ENCODE results near the gene AGXT. TPM values are rescaled to one million over a fixed set of nuclear protein-coding genes. Genes with fewer than 3 reads are reported as not detected.

The AGXT gene
- total RNA-seq, 3 donors from 2014 or later = under 0.01 TPM; not detected in 2

DNA sequence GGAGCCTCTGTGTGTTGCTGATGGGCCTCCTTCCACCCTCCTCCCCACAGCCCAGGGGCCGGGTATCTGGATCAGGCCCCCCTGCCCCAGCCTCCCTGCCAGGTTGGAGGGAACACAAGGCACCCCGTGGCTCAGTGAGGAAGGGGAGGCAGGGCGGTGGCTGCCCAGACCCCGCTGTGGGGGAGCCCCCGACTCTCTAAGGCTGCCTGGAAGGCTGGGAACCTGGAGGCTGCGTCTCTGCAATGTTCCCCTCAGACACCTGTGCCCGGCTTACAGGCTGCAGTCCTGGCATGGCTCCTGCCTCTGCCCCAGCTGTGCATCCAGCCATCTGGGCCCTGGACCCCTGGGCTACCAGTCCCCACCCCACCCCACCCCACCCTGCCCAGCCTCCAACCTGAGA is 27.8 kb downstream of the AGXT start:
- no peak for DNase-seq (ENCODE audit: low spot score in 2 of 2)
- Histone ChIP-seq H3K27me3 (no peaks in the 10 kb centered on the region), H3K9me3 (no peaks in the 10 kb centered on the region), H3K36me3 (no peaks in the 10 kb centered on the region), H3K4me1 (no peaks in the 10 kb centered on the region), H3K4me3 (no peak overlapping the region), H3K27ac (peak overlapping the region in 1 of 2 donors; percentile 32)
- no peak for TF ChIP-seq POLR2A (IDR thresholded peaks at IDR 0.05)
- TF ChIP-seq, protein P1, sequence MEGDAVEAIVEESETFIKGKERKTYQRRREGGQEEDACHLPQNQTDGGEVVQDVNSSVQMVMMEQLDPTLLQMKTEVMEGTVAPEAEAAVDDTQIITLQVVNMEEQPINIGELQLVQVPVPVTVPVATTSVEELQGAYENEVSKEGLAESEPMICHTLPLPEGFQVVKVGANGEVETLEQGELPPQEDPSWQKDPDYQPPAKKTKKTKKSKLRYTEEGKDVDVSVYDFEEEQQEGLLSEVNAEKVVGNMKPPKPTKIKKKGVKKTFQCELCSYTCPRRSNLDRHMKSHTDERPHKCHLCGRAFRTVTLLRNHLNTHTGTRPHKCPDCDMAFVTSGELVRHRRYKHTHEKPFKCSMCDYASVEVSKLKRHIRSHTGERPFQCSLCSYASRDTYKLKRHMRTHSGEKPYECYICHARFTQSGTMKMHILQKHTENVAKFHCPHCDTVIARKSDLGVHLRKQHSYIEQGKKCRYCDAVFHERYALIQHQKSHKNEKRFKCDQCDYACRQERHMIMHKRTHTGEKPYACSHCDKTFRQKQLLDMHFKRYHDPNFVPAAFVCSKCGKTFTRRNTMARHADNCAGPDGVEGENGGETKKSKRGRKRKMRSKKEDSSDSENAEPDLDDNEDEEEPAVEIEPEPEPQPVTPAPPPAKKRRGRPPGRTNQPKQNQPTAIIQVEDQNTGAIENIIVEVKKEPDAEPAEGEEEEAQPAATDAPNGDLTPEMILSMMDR (IDR thresholded peaks at IDR 0.05) = no peak
- TF ChIP-seq POLR2AphosphoS5 (IDR thresholded peaks at IDR 0.05) = no peak
- intact Hi-C loops (cut with DNase I; ENCODE audit: low total_unique reads) = no loop called here

- Histone ChIP-seq H3K9me3 (no peaks in the 10 kb centered on the region), H3K36me3 (no peaks in the 10 kb centered on the region), H3K27me3 (no peaks in the 10 kb centered on the region), H3K4me3 (no peak overlapping the region), H3K4me1 (no peaks in the 10 kb centered on the region), H3K27ac (peak overlapping the region; percentile 82 to 90)
- peak in 1 of 2 donors; percentile 43 for DNase-seq (ENCODE audit: low spot score in 2 of 2)
- intact Hi-C loops (cut with DNase I; ENCODE audit: low total_unique reads) = no loop called here
- TF ChIP-seq POLR2AphosphoS5 (IDR thresholded peaks at IDR 0.05) = no peak
- no peak for TF ChIP-seq POLR2A (IDR thresholded peaks at IDR 0.05)
- TF ChIP-seq, protein P1 (IDR thresholded peaks at IDR 0.05) = no peak
Measured at GRCh38 chr2:240896871-240897692, 28.5 kb downstream of the AGXT start.

DNA sequence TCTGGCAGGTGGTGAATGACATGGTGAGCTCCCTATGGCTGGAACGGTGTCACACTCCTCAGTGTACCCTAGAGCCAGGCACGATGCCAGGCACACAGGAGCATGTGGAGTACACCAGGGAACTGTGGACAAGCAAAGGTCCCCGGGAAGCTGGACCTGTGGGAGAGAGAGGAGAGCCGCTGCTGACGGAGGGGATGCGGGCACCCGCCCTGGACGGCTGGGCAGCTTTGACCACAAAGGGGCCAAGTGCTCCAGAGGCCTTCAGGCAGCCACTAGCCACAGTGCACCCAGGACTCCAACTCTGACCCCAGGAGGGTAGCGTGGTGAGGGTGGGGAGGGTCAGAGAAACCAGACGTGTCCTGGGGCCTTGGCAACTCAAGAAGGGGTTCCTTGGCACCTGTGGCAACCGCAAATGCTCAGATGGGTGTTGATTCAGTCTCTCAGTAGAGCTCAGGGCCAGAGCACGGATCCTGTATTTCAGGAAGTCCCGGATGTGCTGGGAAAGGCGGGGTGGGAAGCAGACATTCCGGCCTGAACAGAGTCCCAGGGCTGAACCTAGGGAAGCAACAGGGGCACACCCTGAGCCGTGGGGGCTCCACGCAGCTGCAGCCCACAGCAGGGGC is 29.6 kb downstream of the AGXT start:
- peak; percentile 66 to 71 for DNase-seq (ENCODE audit: low spot score in 2 of 2)
- H3K4me1 ChIP-seq = no peaks in the 10 kb centered on the region

DNA sequence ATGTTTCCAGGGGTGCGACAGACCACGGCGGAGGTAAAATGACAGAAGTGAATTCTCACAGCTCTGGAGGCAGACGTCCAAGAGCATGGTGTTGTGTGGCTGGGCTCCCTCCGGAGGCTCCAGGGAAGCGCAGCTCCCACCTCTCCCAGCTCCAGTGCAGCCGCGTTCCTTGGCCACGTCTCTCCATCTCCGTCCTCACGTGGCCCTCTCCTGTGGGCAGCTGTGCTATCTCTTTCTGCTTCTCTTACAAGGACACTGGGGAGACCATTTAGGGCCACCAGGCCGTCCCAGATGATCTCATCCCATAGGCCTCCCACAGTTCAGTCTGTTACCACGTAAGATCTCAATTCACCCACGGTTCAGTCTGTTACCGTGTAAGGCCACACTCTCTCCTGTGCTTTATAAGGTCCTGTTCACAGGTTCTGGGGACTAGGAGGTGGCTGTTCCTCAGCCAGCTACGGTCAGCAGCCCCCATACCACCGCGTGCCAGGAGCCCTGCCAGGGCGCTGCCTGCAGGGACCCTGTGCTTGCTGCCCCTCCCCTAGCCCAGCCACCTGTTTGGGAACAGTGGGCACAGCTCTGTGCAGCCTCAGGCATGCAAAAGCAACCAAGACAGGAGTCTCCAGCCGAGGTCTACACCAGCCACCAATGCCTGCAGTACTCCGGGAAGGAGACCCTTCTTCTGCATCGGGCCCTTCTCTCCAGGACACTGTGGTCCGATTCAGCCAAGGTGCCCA is 30.3 kb downstream of the AGXT start:
- H3K4me1 ChIP-seq = no peaks in the 10 kb centered on the region
- intact Hi-C loops (cut with DNase I; ENCODE audit: low total_unique reads) = no loop called here
- H3K9me3 ChIP-seq = no peaks in the 10 kb centered on the region
- peak overlapping the region in 1 of 3 donors; percentile 37 for H3K4me3 ChIP-seq
- no peaks in the 10 kb centered on the region for H3K36me3 ChIP-seq
- TF ChIP-seq, protein P1 (IDR thresholded peaks at IDR 0.05) = no peak
- TF ChIP-seq POLR2A (IDR thresholded peaks at IDR 0.05) = no peak
- TF ChIP-seq POLR2AphosphoS5 (IDR thresholded peaks at IDR 0.05) = no peak
- no peak for DNase-seq (ENCODE audit: low spot score in 2 of 2)
- peak overlapping the region; percentile 82 to 90 for H3K27ac ChIP-seq
- no peaks in the 10 kb centered on the region for H3K27me3 ChIP-seq

More for the DNA sequence above, 29.6 kb downstream of the AGXT start:
- no peak for TF ChIP-seq POLR2A (IDR thresholded peaks at IDR 0.05)
- TF ChIP-seq, protein P1 (IDR thresholded peaks at IDR 0.05) = no peak
- peak; percentile 10 to 28 (median 11) for TF ChIP-seq POLR2AphosphoS5 (IDR thresholded peaks at IDR 0.05)
- Histone ChIP-seq H3K4me3 (peak overlapping the region in 1 of 3 donors; percentile 37), H3K27me3 (no peaks in the 10 kb centered on the region), H3K36me3 (no peaks in the 10 kb centered on the region), H3K9me3 (no peaks in the 10 kb centered on the region), H3K27ac (peak overlapping the region; percentile 82 to 90)
- intact Hi-C loops (cut with DNase I; ENCODE audit: low total_unique reads) = no loop called here
